Activated CD8-positive, alpha-beta T cell treated with anti-CD3 and anti-CD28 coated beads for 36 hours (primary cell): Measurements from ENCODE around the gene LGR6. TPM values are rescaled to one million over a fixed set of nuclear protein-coding genes. Genes with fewer than 3 reads are reported as not detected.

Source experiments
- ATAC-seq: fragments of 200-7000 bp; cut with Tn5 transposase; one replicate; pipeline ENCODE4 v1.10.0; 2021; ENCODE audit warnings: mild to moderate bottlenecking, moderate library complexity
- CTCF ChIA-PET: fragments of 350-600 bp; sonication (Branson Sonifier 250); formaldehyde crosslinking; loops from one replicate; lab custom pipeline; 2021; ENCODE audit warnings: antibody characterized with exemption; lab: Charles Lee
- POLR2A ChIA-PET: fragments of 350-600 bp; sonication (Branson Sonifier 250); formaldehyde crosslinking; loops from one replicate; lab custom pipeline; 2021; ENCODE audit warnings: antibody characterized with exemption; lab: Charles Lee
- DNase-seq: peaks from one replicate; pipeline ENCODE4 v3.0.0-alpha.2; 2020
- H3K27ac Mint-ChIP-seq: one replicate; pipeline ENCODE4 v1.8.0; 2021; ENCODE audit warnings: mild to moderate bottlenecking, mixed read lengths
- H3K27me3 Mint-ChIP-seq: one replicate; pipeline ENCODE4 v1.8.0; 2021; ENCODE audit warnings: mixed read lengths
- H3K36me3 Mint-ChIP-seq: one replicate; pipeline ENCODE4 v1.8.0; 2021; ENCODE audit warnings: low read depth, mixed read lengths
- H3K4me1 Mint-ChIP-seq: one replicate; pipeline ENCODE4 v1.8.0; 2021; ENCODE audit warnings: low read depth, mixed read lengths
- H3K4me3 Mint-ChIP-seq: one replicate; pipeline ENCODE4 v1.8.0; 2021; ENCODE audit warnings: mild to moderate bottlenecking, moderate library complexity, mixed read lengths
- H3K9me3 Mint-ChIP-seq: one replicate; pipeline ENCODE4 v1.8.0; 2021; ENCODE audit warnings: mixed read lengths
- intact Hi-C: fragments of 100-400 bp; cut with micrococcal nuclease; formaldehyde crosslinking; loops from one replicate; pipeline ENCODE4 v1.10.0; 2022
- total RNA-seq, 2 experiments: library from RNA; stranded (reverse); gene quantifications; one replicate each; pipeline ENCODE4 v1.2.3, GENCODE V29; 2021
- TF ChIP-seq, protein P1 (sequence below): fragments of 200-600 bp; IDR thresholded peaks from one replicate; pipeline ENCODE4 v1.8.0; 2022; ENCODE audit warnings: antibody characterized with exemption, mild to moderate bottlenecking

Gene LGR6
- total RNA-seq, 2 experiments from 2014 or later: 0.34 TPM

DNA sequence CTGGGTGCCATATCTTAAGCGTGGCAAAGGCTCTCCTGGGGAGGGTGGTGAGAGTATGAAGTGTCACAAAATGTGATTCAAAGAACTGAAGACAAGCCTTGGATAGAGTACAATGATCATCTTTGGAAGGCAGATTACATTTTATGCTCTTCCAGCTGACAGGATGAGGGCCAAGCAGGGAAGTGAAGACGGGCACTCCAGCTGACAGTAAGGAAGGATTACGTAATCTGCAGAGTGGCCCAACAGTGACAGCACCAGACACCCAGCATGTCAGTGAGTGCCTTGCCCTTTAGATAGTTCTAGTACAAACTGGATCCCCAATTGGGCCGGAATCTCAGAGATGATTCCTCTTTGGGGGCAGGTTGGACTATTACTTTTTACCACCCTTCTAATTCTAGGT lies 95.4 kb downstream of the LGR6 start:
- DNase-seq (no peak), ATAC-seq (no peak)
- TF ChIP-seq, protein P1, sequence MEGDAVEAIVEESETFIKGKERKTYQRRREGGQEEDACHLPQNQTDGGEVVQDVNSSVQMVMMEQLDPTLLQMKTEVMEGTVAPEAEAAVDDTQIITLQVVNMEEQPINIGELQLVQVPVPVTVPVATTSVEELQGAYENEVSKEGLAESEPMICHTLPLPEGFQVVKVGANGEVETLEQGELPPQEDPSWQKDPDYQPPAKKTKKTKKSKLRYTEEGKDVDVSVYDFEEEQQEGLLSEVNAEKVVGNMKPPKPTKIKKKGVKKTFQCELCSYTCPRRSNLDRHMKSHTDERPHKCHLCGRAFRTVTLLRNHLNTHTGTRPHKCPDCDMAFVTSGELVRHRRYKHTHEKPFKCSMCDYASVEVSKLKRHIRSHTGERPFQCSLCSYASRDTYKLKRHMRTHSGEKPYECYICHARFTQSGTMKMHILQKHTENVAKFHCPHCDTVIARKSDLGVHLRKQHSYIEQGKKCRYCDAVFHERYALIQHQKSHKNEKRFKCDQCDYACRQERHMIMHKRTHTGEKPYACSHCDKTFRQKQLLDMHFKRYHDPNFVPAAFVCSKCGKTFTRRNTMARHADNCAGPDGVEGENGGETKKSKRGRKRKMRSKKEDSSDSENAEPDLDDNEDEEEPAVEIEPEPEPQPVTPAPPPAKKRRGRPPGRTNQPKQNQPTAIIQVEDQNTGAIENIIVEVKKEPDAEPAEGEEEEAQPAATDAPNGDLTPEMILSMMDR: no peak
- ChIA-PET POLR2A (no interaction called here), CTCF (interaction anchor here (1.6 kb wide), 1 partner anchor 27 kb away, joined by 5 read pairs; no protein-coding TSS in a partner anchor)
- peaks cover 2% of the 10 kb centered on the region for H3K27me3 Mint-ChIP-seq
- H3K9me3 Mint-ChIP-seq: no peaks in the 10 kb centered on the region
- no peak overlapping the region for H3K27ac Mint-ChIP-seq
- peaks cover 3% of the 10 kb centered on the region for H3K4me1 Mint-ChIP-seq
- H3K36me3 Mint-ChIP-seq: no peaks in the 10 kb centered on the region
- H3K4me3 Mint-ChIP-seq: no peak overlapping the region
- intact Hi-C loops: no loop called here

DNA sequence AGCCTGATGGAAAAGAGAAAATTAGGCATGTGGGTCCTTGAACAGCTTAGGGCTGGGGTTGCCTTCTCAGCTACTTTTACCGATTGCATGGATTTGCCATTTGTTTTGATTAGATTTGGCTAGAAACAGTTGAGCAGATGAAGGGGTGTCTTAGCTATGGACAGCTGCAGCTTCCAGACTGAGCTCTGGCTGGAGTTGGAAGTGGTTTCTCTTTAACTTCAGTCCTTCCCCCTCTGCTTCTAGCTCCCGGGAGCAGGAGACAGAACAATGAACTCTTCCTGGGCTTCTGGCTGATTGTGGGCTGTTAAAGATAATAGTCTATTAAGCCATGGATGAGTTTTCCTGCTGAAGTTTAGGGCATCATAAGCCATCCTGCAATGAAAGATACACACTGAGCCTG lies 97.4 kb downstream of the LGR6 start:
- TF ChIP-seq, protein P1: no peak
- Mint-ChIP-seq H3K27me3 (no peaks in the 10 kb centered on the region), H3K4me3 (no peak overlapping the region), H3K27ac (no peak overlapping the region), H3K36me3 (no peaks in the 10 kb centered on the region), H3K4me1 (peaks cover 12% of the 10 kb centered on the region), H3K9me3 (no peaks in the 10 kb centered on the region)
- ChIA-PET POLR2A (interaction anchor here (0.9 to 1.1 kb wide), 2 partner anchors 8 to 9 kb away, joined by 3 read pairs; no protein-coding TSS in a partner anchor), CTCF (interaction anchor here (1.5 to 2.5 kb wide), 3 partner anchors 9 to 156 kb away, joined by 3 to 8 read pairs (median 4); no protein-coding TSS in a partner anchor)
- intact Hi-C loops: no loop called here
- ATAC-seq: no peak
- no peak for DNase-seq

DNA sequence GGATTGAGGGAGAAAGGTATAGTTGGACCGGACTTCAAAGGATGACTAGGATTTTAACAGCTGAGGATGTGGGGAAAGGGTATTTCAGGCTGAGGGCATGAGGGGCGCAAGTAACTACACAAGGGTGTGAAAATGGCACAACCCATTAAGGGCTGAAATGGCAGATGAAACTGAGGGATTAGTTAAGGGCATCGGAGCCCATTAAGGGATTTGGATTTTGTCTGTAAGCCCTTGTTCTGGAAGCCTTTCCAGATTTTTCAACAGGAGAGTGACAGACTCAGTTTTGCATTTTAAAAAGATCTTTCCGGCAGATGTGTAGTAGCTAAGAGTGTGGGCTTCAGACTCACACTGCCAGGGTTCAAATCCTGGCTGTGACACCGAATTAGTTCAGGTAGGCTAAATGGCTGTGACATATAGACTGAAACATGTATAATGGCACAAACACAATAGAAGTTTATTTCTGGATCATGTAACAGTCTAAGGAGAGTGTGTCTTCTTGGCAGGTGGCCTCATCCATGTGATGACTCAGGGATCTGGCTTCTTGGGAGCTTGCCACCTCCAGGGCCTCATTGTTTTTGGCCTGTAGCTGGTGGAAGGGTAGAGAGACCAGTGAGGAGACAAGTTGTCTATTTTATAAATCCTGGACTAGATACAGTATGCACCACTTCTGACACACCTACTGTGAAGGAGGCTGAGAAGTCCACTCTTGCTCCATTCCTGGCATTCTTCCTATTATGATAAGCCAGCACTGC lies 98.5 kb downstream of the LGR6 start:
- CTCF ChIA-PET: interaction anchor here (1.2 to 2.5 kb wide), 3 partner anchors 17 to 104 kb away, joined by 4 to 8 read pairs (median 4); no protein-coding TSS in a partner anchor
- Mint-ChIP-seq H3K4me3 (no peak overlapping the region), H3K27me3 (no peaks in the 10 kb centered on the region), H3K36me3 (no peaks in the 10 kb centered on the region), H3K9me3 (no peaks in the 10 kb centered on the region), H3K4me1 (peaks cover 16% of the 10 kb centered on the region), H3K27ac (no peak overlapping the region)
- DNase-seq (no peak), ATAC-seq (no peak)
- POLR2A ChIA-PET: interaction anchor here (0.9 kb wide), 1 partner anchor 7 kb away, joined by 3 read pairs; no protein-coding TSS in a partner anchor
- intact Hi-C loops: no loop called here
- TF ChIP-seq, protein P1: no peak

DNA sequence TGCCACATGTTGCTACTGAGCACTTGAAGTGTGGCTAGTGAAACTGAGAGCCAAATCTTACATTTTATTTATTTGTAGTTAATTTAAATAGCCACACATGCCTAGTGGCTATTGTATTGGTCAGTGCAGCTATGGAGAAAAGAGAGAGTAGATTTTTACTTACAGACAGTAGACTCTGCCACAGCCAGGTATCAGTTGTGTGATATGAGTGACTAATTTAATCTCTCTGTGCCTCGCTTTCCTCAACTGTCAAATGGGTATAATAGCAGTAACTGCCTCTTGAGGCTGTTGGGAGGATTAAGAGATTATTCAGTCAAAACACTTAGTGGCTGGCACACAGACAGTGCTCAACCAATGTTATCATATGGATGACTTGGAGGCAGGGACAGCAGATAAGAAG lies 99.2 kb downstream of the LGR6 start:
- TF ChIP-seq, protein P1: no peak
- H3K27ac Mint-ChIP-seq: no peak overlapping the region
- intact Hi-C loops: no loop called here
- ATAC-seq (no peak), DNase-seq (no peak)
- H3K27me3 Mint-ChIP-seq: no peaks in the 10 kb centered on the region
- ChIA-PET POLR2A (no interaction called here), CTCF (interaction anchor here (1.5 to 2.5 kb wide), 2 partner anchors 17 to 104 kb away, joined by 4 to 8 read pairs; no protein-coding TSS in a partner anchor)
- peaks cover 16% of the 10 kb centered on the region for H3K4me1 Mint-ChIP-seq
- no peaks in the 10 kb centered on the region for H3K36me3 Mint-ChIP-seq
- no peak overlapping the region for H3K4me3 Mint-ChIP-seq
- H3K9me3 Mint-ChIP-seq: no peaks in the 10 kb centered on the region

DNA sequence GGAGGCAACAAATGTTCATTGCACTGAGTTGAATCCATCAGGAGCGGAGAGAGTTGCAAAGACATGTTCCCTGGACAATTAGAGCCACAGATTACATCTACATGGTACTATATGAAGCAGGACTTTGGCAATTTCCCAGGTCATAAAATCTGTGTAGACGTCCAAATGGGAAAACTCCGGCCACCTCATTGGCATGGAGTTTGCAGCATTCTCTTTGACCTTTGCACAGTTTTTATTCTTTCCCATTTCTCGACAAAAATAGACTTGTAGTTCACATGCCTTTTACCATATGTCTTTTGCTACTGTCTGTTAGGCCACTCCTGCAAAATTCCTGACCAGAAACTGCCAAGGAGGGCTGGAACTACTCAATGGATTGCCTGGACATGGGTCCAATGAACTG lies 100.0 kb downstream of the LGR6 start:
- DNase-seq: no peak
- Mint-ChIP-seq H3K4me3 (no peak overlapping the region), H3K27me3 (no peaks in the 10 kb centered on the region), H3K36me3 (no peaks in the 10 kb centered on the region), H3K27ac (no peak overlapping the region), H3K4me1 (peaks cover 16% of the 10 kb centered on the region), H3K9me3 (no peaks in the 10 kb centered on the region)
- ATAC-seq: no peak
- CTCF ChIA-PET: no interaction called here
- intact Hi-C loops: no loop called here
- TF ChIP-seq, protein P1: no peak
- POLR2A ChIA-PET: no interaction called here
